ENCODE data around the gene HAL.

DNA sequence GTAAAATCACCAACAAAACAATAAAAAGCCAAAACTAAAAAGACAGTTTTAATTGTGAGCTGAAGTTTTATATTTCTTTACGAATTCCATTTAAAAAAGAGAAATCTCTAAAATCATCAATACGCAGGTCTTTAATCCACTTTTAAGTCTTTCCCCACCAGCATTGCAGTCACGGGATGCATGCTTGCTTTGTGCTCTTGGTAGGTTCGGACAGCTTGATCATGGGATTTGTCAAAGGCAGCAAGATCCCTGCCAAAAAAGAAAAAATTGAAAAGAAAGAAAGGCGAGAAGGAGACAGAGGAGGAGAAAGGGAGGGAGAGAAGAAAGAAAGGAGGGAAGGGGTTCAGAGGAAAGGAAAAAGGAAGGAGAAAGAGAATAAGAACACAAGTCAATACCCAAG lies 4.7 kb upstream of the HAL start:
- TF ChIP-seq POLR2AphosphoS5 (IDR thresholded peaks at IDR 0.05; ENCODE audit: low read depth, low read length) (no peak), POLR2A (IDR thresholded peaks at IDR 0.05; ENCODE audit: low read depth, low read length) (no peak), TAF1 (IDR thresholded peaks at IDR 0.05; ENCODE audit: low read depth, low read length) (no peak), SPI1 (IDR thresholded peaks at IDR 0.05; ENCODE audit: low read depth, low read length) (no peak)
